ENCODE measurements around the gene MIDN.

Gene MIDN

GRCh38 chr19:1259876-1260748 is 11.7 kb downstream of the MIDN start (continued):
- TF ChIP-seq ZNF274 (IDR thresholded peaks at IDR 0.05; ENCODE audit: low read length): no peak
- TF ChIP-seq ZNF274 (tag by site-specific recombination; IDR thresholded peaks at IDR 0.05; ENCODE audit: borderline replicate concordance): no peak
- TF ChIP-seq ATF2 (tag by site-specific recombination; IDR thresholded peaks at IDR 0.05; ENCODE audit: low read depth): no peak
- no peak for TF ChIP-seq ZNF26 (tag by site-specific recombination; IDR thresholded peaks at IDR 0.05)
- no peak for TF ChIP-seq ZNF132 (tag by site-specific recombination; IDR thresholded peaks at IDR 0.05; ENCODE audit: borderline replicate concordance)
- TF ChIP-seq ZBTB11 (tag by site-specific recombination; conservative IDR thresholded peaks at IDR 0.05; ENCODE audit: low read depth): peak; percentile 34; the same call in 1 of the 2 replicates
- no peak for TF ChIP-seq ZNF223 (tag by site-specific recombination; IDR thresholded peaks at IDR 0.05)
- no peak for TF ChIP-seq ZNF670 (tag by site-specific recombination; IDR thresholded peaks at IDR 0.05; ENCODE audit: low read depth)
- TF ChIP-seq ZNF626 (tag by site-specific recombination; IDR thresholded peaks at IDR 0.05): no peak
- no peak for TF ChIP-seq ZNF701 (tag by site-specific recombination; IDR thresholded peaks at IDR 0.05)
- 0 out of 2 replicates have a peak, but pooled peaks have one; percentile 45 for TF ChIP-seq ZIC2 (tag by site-specific recombination; IDR thresholded peaks at IDR 0.05)
- no peak for TF ChIP-seq YY2 (tag by site-specific recombination; IDR thresholded peaks at IDR 0.05)
- no peak for TF ChIP-seq ZNF621 (tag by site-specific recombination; IDR thresholded peaks at IDR 0.05)
- no peak for TF ChIP-seq ZNF140 (tag by site-specific recombination; IDR thresholded peaks at IDR 0.05)
- TF ChIP-seq GLI4 (tag by site-specific recombination; IDR thresholded peaks at IDR 0.05): no peak
- TF ChIP-seq PRDM2 (tag by site-specific recombination; IDR thresholded peaks at IDR 0.05; ENCODE audit: borderline replicate concordance): no peak
- TF ChIP-seq ZNF211 (tag by site-specific recombination; IDR thresholded peaks at IDR 0.05; ENCODE audit: low read depth): no peak
- TF ChIP-seq SALL2 (tag by site-specific recombination; IDR thresholded peaks at IDR 0.05; ENCODE audit: borderline replicate concordance): no peak
- peak; percentile 75 for TF ChIP-seq ZBTB8A (tag by site-specific recombination; IDR thresholded peaks at IDR 0.05)
- TF ChIP-seq ZNF37A (tag by site-specific recombination; IDR thresholded peaks at IDR 0.05): no peak
- TF ChIP-seq ZNF791 (tag by site-specific recombination; IDR thresholded peaks at IDR 0.05): no peak
- no peak for TF ChIP-seq ZSCAN4 (tag by site-specific recombination; IDR thresholded peaks at IDR 0.05)
- no peak for TF ChIP-seq SP7 (tag by site-specific recombination; IDR thresholded peaks at IDR 0.05)
- TF ChIP-seq ZNF692 (tag by site-specific recombination; IDR thresholded peaks at IDR 0.05): no peak
